ENCODE data around the gene TRHDE. TPM values are rescaled to one million over a fixed set of nuclear protein-coding genes. Genes with fewer than 3 reads are reported as not detected.
A peak's percentile ranks its signal among the peaks of the same experiment; 100 is the strongest.

TRHDE gene
- total RNA-seq, 1 experiment from 2014 or later = not detected

- peaks cover 22% of the 10 kb centered on the region; the same call in 1 of the 2 replicates for H3K4me1 ChIP-seq
- TF ChIP-seq CTCF (IDR thresholded peaks at IDR 0.05; ENCODE audit: insufficient read depth in 1 of 2, low read depth in 1 of 2, low read length in 1 of 2, severe bottlenecking in 1 of 2, unreplicated experiment in 1 of 2) = no peak
- H3K27ac Mint-ChIP-seq (ENCODE audit: unreplicated experiment) = no peak overlapping the region
- no peak overlapping the region for H3K4me3 ChIP-seq (ENCODE audit: low read depth, low read length)
- H3K4me3 Mint-ChIP-seq (ENCODE audit: unreplicated experiment) = no peak overlapping the region
- DNase-seq = no peak
- no peaks in the 10 kb centered on the region for H3K4me1 Mint-ChIP-seq (ENCODE audit: low read depth, unreplicated experiment)
- CTCF ChIA-PET = no interaction called here
- BruUV-seq (replicated peaks) = no TSS peak
- H3K9me3 Mint-ChIP-seq (ENCODE audit: unreplicated experiment) = no peaks in the 10 kb centered on the region
- H3K36me3 ChIP-seq (ENCODE audit: control insufficient read depth, insufficient read depth, low read length) = no peaks in the 10 kb centered on the region
- no peaks in the 10 kb centered on the region for H3K36me3 Mint-ChIP-seq (ENCODE audit: insufficient read depth, unreplicated experiment)
- H3K9me3 ChIP-seq = no peaks in the 10 kb centered on the region
- H3K27me3 Mint-ChIP-seq (ENCODE audit: insufficient read depth, unreplicated experiment) = no peaks in the 10 kb centered on the region
- intact Hi-C loops (cut with micrococcal nuclease; ENCODE audit: unreplicated experiment) = no loop called here
- H3K27me3 ChIP-seq (replicated peaks; ENCODE audit: control insufficient read depth, insufficient read depth, low read length) = no peaks in the 10 kb centered on the region
- POLR2A ChIA-PET = no interaction called here
Observed at GRCh38 chr12:72307229-72307628, 35.1 kb downstream of the TRHDE start.

- BruUV-seq (replicated peaks) = no TSS peak
- DNase-seq = no peak
- Mint-ChIP-seq H3K27me3 (ENCODE audit: insufficient read depth, unreplicated experiment) (no peaks in the 10 kb centered on the region), H3K4me3 (ENCODE audit: unreplicated experiment) (no peak overlapping the region), H3K36me3 (ENCODE audit: insufficient read depth, unreplicated experiment) (no peaks in the 10 kb centered on the region), H3K4me1 (ENCODE audit: low read depth, unreplicated experiment) (no peaks in the 10 kb centered on the region), H3K27ac (ENCODE audit: unreplicated experiment) (no peak overlapping the region), H3K9me3 (ENCODE audit: unreplicated experiment) (no peaks in the 10 kb centered on the region)
- no peaks in the 10 kb centered on the region for H3K36me3 ChIP-seq (ENCODE audit: control insufficient read depth, insufficient read depth, low read length)
- ChIA-PET CTCF (interaction anchor here (0.5 kb wide), 1 partner anchor 40 kb away, joined by 4 read pairs; the partner anchor contains the start of gene TRHDE), POLR2A (no interaction called here)
- intact Hi-C loops (cut with micrococcal nuclease; ENCODE audit: unreplicated experiment) = no loop called here
- H3K9me3 ChIP-seq = no peaks in the 10 kb centered on the region
- no peak overlapping the region for H3K4me3 ChIP-seq (ENCODE audit: low read depth, low read length)
- peaks cover 22% of the 10 kb centered on the region; the same call in 1 of the 2 replicates for H3K4me1 ChIP-seq
- H3K27me3 ChIP-seq (replicated peaks; ENCODE audit: control insufficient read depth, insufficient read depth, low read length) = no peaks in the 10 kb centered on the region
- no peak for TF ChIP-seq CTCF (IDR thresholded peaks at IDR 0.05; ENCODE audit: insufficient read depth in 1 of 2, low read depth in 1 of 2, low read length in 1 of 2, severe bottlenecking in 1 of 2, unreplicated experiment in 1 of 2)
Observed at GRCh38 chr12:72311946-72312345, 39.8 kb downstream of the TRHDE start.

GRCh38 chr12:72313806-72314205 is 41.6 kb downstream of the TRHDE start:
- ChIA-PET POLR2A (interaction anchor here (0.6 kb wide), 1 partner anchor 48 kb away, joined by 9 read pairs; no protein-coding TSS in a partner anchor), CTCF (interaction anchor here (1.0 to 1.1 kb wide), 2 partner anchors 33 to 297 kb away, joined by 3 to 4 read pairs; no protein-coding TSS in a partner anchor)
- no peak for TF ChIP-seq CTCF (IDR thresholded peaks at IDR 0.05; ENCODE audit: insufficient read depth in 1 of 2, low read depth in 1 of 2, low read length in 1 of 2, severe bottlenecking in 1 of 2, unreplicated experiment in 1 of 2)
- Mint-ChIP-seq H3K4me3 (ENCODE audit: unreplicated experiment) (no peak overlapping the region), H3K27ac (ENCODE audit: unreplicated experiment) (no peak overlapping the region), H3K27me3 (ENCODE audit: insufficient read depth, unreplicated experiment) (no peaks in the 10 kb centered on the region), H3K9me3 (ENCODE audit: unreplicated experiment) (no peaks in the 10 kb centered on the region), H3K4me1 (ENCODE audit: low read depth, unreplicated experiment) (no peaks in the 10 kb centered on the region), H3K36me3 (ENCODE audit: insufficient read depth, unreplicated experiment) (no peaks in the 10 kb centered on the region)
- H3K4me3 ChIP-seq (ENCODE audit: low read depth, low read length) = no peak overlapping the region
- peaks cover 11% of the 10 kb centered on the region; the same call in 1 of the 2 replicates for H3K4me1 ChIP-seq
- intact Hi-C loops (cut with micrococcal nuclease; ENCODE audit: unreplicated experiment) = no loop called here
- no peaks in the 10 kb centered on the region for H3K9me3 ChIP-seq
- no TSS peak for BruUV-seq (replicated peaks)
- H3K36me3 ChIP-seq (ENCODE audit: control insufficient read depth, insufficient read depth, low read length) = no peaks in the 10 kb centered on the region
- H3K27me3 ChIP-seq (replicated peaks; ENCODE audit: control insufficient read depth, insufficient read depth, low read length) = no peaks in the 10 kb centered on the region
- peak; percentile 46 to 59 for DNase-seq

All from Caco-2 (cell line).